ENCODE results near the gene DISC1.

DISC1 gene

DNA sequence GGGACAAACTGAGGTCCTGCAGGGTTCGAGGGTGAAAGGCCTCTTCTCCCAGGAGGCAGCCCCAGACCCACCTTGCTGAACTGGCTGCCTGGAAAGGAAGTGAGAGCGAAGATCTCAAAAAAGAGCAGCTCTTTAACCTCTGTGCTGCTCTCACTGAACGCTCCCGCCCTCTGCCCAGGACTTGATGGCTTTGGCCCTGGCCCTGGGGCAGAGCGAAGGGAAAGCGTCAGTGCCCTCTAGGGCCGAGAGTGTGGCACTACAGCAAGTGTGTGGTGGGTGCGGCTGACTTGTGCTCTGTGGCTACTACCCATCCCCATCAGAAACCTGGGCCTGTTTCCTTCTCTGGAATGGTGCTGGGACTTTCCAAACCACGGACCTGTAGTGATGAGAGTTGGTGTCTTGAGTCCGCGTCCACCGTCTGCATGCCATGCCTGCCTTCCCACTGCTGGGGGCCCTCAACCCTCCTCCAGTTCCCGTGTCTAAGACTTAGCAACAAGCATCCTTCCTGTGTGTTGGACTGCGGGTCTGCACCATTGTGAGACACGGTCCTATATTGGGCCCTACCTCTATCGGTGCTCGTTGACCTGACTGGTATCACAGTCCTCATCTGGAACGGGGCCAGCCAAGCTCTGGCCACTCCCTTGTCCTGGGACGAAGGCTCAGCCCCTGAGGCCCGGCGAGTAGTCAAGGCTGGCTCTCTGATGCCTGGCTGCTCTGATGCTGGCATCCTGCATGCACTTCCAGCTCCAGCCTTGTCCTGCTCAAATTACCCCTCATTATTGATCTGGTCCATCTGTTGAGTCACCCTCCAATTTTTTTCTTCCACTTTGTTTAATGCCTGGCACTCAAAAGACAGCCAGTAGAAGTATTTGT lies 180.3 kb downstream of the DISC1 start:
- in situ Hi-C loops (cut with MboI; ENCODE audit: low sequenced_read_pairs), result no loop called here

DNA sequence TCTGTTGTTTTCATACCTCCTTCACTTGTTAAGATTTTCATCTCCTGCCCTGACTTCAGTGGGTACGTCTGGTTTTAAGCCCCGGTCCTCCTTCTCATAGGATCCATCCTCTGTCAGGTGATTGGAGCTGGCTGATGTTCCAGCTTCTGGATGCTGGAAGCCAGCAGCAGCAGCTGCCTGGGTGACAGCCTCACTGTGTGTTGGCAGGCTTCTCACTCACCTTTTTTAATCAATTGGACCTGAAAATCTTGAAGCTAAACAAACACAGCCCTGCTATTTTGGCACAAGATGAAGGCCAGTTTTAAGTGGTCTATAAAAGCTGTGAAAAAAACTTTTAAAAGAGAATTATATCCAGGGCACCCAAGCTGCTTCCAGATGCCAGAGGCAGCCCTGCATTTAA lies 181.0 kb downstream of the DISC1 start:
- in situ Hi-C loops (cut with MboI; ENCODE audit: low sequenced_read_pairs), result no loop called here

DNA sequence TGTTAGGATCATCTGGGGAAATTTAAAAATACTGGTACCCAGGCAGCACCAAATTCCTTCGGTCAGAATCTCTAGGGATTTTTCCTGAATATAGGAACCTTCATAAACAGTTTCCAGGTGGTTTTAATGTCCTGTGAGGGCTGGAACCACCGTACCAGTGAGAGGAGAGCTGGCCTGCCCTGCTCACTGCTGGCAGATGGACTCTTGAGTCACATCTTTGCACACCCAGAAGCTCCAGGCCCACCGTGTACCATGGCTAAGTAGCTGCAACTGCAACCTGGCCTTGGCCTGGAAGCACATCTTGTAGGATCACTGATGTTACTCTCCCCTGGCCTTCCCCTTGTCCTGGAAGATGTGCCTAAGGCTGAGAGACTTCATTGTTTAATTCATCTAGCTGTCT lies 181.5 kb downstream of the DISC1 start:
- in situ Hi-C loops (cut with MboI; ENCODE audit: low sequenced_read_pairs), result no loop called here

DNA sequence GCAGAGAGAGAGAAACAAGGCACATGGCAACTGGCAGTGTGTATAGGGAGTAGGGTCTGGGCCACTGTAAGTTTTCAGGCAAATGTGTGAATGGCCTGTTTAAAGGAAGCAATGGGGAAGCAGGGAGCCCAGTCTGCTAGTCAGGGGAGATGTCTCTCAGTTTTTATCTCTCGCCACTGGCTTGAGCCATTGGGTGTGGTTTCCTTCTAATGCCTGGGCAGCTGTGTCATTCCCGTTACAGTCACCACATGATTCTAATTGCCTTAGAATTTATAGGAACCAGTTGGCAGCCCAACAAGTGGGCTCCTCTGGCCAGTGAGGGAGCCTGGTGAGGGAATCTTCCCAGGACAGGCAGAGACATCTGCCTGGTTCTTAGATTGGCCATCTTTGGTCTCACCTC lies 182.4 kb downstream of the DISC1 start:
- in situ Hi-C loops (cut with MboI; ENCODE audit: low sequenced_read_pairs), result no loop called here

DNA sequence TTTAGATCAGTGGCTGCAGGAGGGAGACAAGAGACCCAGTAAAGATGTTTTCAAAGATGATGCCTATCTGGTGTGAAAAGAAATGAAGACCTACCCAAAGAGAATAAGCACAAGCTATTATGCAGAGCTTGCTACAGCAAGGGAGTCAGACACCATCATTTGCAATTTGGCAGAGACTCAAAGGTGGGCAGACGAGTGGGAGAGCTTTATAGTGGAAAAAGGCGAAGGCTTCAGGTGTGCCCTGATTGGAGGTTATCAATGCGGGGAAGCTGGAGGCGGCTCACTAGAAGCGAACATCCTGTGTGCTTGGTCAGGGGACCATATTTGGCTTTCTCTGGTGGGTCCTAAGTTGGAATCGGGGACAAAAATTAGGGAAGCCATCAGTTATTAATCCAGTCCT lies 183.8 kb downstream of the DISC1 start:
- in situ Hi-C loops (cut with MboI; ENCODE audit: low sequenced_read_pairs), result no loop called here

DNA sequence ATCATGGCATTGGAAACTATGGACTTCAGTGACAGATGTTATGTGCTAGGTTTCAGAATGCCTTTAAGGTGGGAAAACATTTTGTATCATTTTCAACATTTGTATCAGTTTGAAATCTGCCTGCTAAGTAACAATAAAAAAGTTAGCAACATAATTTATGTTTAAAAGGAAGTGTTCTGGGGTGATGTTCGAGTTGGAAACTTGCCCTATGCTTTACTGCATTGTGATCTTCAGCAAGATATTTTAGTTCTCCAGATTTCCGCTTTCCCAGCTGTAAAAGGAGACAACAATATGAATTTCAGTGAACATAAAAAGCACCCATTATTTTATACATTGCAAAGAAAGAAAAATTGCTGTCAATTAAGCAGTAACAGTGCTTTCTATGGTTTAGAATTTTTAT lies 187.4 kb downstream of the DISC1 start:
- in situ Hi-C loops (cut with MboI; ENCODE audit: low sequenced_read_pairs), result no loop called here

DNA sequence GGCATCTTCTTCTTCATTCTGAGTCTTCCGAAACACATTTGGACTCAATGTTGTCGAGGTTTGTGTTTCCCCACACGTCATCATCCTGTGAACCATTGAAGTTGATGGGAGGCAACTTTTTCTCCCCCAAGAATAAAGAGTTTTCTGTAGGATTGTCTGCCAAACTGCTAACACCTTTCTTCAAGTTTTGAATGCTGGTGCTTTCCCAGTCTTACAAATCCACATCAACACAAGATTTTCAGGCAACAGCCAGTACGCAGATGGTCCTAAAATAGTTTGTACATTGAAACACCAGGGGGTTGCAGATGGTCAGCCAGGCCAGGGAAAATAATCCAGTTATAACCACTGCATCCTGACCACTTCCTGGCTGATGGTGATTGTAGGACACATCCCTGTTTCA lies 187.9 kb downstream of the DISC1 start:
- in situ Hi-C loops (cut with MboI; ENCODE audit: low sequenced_read_pairs), result no loop called here

DNA sequence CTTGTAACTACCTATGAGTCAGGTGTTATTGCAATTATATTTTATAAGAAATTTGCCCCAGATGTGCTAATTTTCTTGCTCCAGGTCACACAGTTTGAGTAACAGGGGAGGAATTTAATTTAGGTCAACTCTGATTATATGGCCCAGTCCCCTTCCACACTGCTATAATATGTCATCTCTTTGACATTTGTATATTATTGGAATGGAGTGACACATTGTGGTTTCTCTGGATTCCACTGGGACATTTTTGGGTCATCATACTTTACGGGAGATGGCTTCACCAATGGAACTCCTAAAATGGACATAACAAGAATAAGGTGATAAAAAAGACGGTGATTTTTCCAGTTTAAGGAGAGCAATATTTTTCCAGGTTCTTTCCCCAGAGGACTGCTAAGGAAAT lies 191.2 kb downstream of the DISC1 start:
- in situ Hi-C loops (cut with MboI; ENCODE audit: low sequenced_read_pairs), result no loop called here

DNA sequence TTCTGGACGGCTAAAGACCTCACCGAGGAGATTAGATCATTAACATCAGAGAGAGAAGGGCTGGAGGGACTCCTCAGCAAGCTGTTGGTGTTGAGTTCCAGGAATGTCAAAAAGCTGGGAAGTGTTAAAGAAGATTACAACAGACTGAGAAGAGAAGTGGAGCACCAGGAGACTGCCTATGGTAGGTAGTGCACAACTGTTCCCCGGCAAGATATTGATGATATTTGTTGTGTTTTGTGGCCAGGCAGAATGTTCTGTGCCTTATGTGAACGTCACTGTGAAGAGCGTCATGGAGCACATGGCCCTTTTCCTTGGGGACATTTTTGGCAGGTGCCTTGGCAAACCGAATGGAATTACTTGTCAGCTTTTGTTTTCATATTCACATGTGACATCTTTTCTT lies 191.7 kb downstream of the DISC1 start:
- in situ Hi-C loops (cut with MboI; ENCODE audit: low sequenced_read_pairs), result no loop called here

DNA sequence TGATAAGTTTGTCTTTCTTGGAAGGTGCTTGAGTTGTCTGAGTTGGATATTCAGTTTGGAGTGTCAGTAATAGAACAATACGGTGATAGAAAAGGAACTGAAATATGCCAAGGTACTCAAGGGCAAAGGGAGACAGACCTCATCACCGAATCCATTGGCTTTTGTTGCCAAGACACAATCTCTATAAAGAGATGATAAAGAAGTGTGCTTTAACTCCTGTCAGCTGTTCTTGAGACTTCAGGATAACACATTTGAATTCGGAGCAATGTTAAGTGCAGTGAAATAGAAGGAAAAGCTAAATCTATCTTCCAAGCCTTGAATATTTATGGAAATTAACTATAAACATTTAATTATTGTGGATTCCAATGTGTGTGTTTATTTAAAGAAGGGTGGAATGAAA lies 194.7 kb downstream of the DISC1 start:
- in situ Hi-C loops (cut with MboI; ENCODE audit: low sequenced_read_pairs), result no loop called here

DNA sequence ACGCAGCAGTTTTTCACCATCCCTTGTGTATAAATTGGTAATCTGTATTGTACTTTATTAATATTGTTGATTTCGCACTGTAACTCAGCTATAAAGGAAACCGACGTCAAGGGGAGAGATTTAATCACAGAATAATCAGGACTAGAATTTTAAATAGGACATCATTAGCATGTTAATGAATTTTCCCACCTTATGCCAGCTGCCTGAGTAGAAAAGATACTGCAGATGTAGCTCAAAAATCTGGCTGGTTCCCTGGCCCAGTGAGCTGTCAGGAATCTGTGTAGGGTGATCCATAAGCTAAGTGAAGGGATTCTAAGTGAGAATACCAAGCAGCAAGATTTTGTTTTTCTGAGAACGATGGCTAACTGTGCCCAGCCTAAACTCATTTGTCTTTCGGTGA lies 195.5 kb downstream of the DISC1 start:
- in situ Hi-C loops (cut with MboI; ENCODE audit: low sequenced_read_pairs), result no loop called here

DNA sequence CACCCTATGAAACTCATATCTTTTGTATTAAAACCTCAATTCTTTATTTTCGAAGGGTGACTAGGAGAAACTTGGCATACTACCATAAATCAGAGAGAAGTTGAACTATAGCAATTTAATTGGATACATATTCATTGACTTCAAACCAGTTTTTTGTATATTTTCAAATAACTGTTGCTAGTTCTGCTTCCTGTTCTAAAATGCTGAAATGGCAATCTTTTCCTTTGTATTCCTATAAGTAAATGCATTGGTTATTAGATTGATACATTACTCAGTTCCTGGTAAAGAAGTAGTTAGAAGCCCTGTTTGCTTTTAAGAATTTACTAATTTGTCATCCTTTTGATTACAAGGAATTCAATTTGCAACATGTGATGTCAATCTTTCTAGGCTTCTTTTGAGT lies 200.0 kb downstream of the DISC1 start:
- in situ Hi-C loops (cut with MboI; ENCODE audit: low sequenced_read_pairs), result no loop called here

DNA sequence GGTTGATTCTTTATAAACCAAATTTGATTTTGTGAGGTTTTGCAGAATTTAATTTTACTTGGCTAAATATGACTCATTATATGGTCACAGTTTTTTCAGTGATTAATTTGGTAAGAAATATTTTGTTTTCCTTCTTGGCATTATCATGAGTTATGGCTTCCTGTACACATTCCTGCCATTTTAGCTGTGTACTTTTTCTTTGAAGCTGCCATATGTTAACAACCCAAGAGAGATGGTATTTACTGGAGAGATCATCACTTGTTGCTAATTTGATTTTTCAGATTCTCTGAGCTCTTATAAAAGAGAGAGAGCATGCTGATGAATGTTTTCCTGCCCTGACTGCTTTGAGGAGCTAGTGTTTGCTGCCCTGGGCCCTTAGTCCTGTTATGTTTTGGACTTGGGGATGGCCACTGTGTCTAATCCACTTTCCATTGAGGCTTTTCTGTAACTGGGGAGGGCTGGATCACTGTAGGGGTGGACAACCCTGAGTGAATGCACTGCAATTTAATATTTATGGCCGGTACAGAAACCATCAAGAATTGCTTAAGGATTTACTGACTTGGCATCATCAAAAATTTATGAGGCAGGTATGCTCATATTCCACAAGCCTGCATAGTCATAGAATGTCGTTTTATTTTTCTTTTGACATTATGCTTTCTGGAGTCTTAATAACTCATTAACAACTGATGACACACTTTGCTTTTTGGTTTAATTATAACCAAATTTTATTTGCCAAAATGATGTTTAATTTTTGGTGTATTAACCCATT lies 200.9 kb downstream of the DISC1 start:
- in situ Hi-C loops (cut with MboI; ENCODE audit: low sequenced_read_pairs), result no loop called here

DNA sequence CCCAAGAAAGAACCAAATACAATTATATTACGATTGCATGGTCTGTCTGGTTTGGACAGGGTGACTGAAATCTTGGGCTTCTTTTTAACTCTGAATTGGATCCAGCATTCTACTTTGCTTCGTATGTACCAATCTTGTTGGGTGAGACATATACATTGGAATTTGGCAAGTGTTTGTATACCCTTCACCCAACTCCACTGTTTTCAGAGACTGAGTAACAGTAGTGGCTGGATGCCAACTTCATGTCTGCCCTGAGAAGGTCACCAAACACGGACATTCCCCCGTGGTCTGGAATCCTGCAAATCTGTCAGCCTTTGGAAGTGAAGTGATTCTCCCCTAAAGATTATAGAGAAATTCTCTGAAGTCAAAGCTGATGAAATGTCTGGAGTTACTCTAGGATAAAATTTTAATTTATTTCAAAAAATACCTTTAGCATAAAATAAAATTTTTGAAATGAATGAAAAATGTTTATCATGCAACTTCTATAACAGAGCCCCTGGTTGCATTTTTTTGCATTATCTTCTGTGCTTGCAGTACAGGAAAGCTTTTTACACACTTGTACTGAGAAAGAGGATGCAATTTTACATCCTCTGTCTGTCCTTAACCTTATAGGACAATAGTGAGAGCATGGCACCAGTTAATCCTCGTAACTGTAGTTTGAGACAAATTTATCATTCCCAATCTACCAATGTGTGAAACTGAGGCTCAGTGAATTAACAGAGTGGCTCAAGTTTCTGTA lies 201.8 kb downstream of the DISC1 start:
- in situ Hi-C loops (cut with MboI; ENCODE audit: low sequenced_read_pairs), result no loop called here

DNA sequence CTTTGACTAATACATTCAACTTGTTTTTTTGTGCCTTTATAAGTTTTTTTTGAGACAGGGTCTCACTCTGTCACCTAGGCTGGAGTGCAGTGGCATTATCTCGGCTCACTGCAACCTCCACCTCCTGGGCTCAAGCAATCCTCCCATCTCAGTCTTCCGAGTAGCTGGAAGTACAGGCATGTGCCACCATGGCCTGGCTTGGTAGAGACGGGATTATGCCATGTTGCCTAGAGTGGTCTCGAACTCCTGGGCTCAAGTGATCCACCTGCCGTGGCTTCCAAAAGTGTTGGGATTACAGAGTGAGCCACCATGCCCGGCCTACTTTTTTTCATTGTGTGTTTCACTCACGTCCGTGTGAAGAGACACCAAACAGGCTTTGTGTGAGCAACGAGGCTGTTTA lies 202.7 kb downstream of the DISC1 start:
- in situ Hi-C loops (cut with MboI; ENCODE audit: low sequenced_read_pairs), result no loop called here

DNA sequence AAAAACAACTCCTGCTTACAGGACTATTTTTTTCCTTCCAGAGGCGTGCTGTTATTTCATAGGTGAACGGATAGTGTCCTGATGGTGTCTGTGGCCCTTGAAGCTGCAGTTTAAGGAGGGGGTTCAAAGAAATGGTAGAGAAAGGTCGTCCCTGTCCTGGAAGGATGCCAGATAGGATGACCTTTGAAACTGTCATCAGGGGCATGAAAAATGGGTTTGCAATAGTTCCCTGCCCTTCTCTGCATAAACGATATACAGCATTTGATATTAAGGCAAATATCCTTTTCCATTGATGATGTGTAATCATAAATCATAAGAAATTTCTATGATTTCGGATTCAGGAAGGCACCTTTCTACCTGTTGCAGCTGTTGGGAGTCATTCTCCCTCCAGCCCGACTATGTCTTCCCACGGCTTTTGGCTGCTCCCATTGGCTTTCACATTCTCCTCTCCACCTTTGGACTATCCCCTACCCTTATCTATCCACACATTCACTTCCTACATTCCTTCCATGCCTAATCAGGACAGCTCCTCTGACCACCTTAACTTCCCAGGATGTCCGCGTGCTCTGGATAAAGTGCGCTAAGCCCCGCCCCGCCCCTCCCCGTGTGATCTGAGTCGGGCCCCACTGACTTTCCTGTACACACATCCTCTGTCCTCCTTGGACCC lies 209.8 kb downstream of the DISC1 start:
- in situ Hi-C loops (cut with MboI; ENCODE audit: low sequenced_read_pairs), result no loop called here

DNA sequence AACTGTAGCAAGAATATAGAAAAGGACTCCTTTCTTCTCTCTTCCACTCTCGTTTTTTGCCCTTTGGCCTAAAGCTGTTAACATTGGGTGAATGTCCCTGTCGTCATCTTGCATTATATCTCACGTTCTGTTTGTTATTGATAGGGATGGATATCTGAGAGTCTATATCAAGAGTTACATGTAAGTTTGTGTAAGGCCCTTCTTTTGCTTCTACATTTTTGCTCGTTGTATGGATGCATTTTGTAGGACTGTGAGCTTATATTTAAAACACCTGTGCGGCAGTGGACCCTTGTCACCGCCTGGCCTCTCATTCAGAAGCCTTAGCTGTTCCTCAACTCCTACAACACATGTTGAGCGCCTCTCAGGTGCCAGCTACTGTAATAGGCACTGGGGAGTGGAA lies 211.9 kb downstream of the DISC1 start:
- in situ Hi-C loops (cut with MboI; ENCODE audit: low sequenced_read_pairs), result no loop called here

DNA sequence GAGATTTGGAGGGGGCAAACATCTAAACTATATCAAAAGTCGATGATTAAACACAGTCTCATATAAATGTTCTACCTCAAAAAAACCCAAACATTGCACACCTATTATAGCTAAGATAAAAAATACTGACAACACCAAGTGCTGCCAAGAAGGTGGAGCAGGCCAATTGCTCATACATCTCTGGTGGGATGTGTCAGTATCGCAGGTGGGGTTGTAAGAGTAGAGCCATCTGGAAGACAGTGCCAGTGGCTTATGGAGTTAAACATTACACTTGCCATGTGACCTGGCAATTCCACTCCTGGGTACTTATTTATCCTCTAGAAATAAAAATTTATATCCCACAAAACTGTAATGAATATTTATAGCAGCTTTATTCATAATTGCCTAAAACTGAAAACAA lies 213.4 kb downstream of the DISC1 start:
- in situ Hi-C loops (cut with MboI; ENCODE audit: low sequenced_read_pairs), result no loop called here

DNA sequence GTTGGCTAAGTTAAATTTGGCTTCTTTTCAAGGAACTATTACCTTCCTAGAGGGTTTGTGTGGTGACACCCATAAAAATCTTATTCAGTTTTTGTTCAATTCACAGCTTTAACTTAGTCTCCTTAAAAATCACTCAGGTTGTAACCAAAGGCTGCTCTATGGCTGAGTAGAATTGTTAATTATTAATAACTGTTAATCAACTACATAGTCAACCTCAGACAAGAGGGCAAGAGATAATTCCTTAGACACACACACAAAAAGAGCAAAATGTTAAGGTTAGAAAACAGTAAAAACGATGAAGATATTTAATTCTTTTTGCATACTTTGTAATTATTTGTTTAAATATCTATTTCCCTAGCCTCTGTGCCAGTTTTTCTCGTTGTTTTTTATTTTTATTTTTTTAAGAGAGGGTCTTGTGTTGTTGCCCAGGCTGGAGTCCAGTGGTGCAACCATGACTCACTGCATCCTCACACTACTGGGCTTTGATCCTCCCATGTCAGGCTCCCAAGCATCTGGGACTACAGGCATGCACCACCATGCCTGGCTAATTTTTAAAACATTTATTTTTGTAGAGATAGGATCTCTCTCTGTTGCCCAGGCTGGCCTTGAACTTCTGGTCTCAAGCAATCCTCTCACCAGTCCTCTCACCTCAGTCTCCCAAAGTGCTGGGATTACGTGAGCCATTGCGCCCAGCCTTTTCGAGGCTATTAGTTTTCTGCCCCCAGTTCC lies 215.2 kb downstream of the DISC1 start:
- in situ Hi-C loops (cut with MboI; ENCODE audit: low sequenced_read_pairs), result no loop called here

DNA sequence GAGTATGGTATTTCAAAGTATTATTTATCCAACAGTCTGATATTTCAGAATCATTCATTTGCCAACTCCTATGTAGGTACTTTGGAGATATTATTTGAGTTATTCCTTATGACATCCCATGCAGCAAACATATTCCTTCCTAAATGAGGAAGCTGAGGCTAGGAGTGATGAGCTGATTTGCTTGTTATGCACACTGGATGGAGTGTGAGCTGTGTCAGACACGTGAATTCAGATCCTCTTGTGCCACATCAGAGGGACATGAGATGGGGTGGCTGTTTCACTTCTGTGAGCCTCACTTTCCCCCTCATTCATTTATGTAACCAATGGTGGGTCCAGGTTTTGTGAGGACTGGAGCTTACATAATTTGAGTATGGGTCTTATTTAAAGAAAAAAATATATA lies 215.9 kb downstream of the DISC1 start:
- in situ Hi-C loops (cut with MboI; ENCODE audit: low sequenced_read_pairs), result no loop called here
